HepG2 (cell line): ENCODE results near the gene PRKCB. TPM values are rescaled to one million over a fixed set of nuclear protein-coding genes. Genes with fewer than 3 reads are reported as not detected.

Source experiments
- CBFB ChIP-seq: sonication (generic); formaldehyde crosslinking; IDR thresholded peaks from 2 replicates; pipeline ENCODE4 v1.4.0; 2020; ENCODE audit warnings: missing genetic modification reagents
- CHCHD3 ChIP-seq: sonication (generic); formaldehyde crosslinking; IDR thresholded peaks from 2 replicates; pipeline ENCODE4 v1.8.0; 2022; ENCODE audit warnings: mild to moderate bottlenecking, missing genetic modification reagents, moderate library complexity
- GTF2F1 ChIP-seq: fragments of 150-350 bp; IDR thresholded peaks from 2 replicates; pipeline ENCODE4 v1.6.1; 2014; ENCODE audit warnings: low read length
- KDM5B ChIP-seq: sonication (generic); formaldehyde crosslinking; IDR thresholded peaks from 2 replicates; pipeline ENCODE4 v1.4.0; 2020; ENCODE audit warnings: missing genetic modification reagents, mild to moderate bottlenecking, borderline replicate concordance
- KDM6A ChIP-seq: IDR thresholded peaks from 2 replicates; pipeline ENCODE4 v1.6.1; 2016; ENCODE audit warnings: low read depth
- NFATC3 ChIP-seq: sonication (generic); formaldehyde crosslinking; IDR thresholded peaks from 2 replicates; pipeline ENCODE4 v1.5.1; 2020; ENCODE audit warnings: mild to moderate bottlenecking, missing genetic modification reagents
- TAF1 ChIP-seq: sonication (generic); formaldehyde crosslinking; IDR thresholded peaks from 2 replicates; pipeline ENCODE4 v1.4.0; 2020; ENCODE audit warnings: missing genetic modification reagents
- TBL1XR1 ChIP-seq: fragments of 150-350 bp; IDR thresholded peaks from 2 replicates; pipeline ENCODE4 v1.6.1; 2014; ENCODE audit warnings: borderline replicate concordance, low read length; ENCODE audit not compliant: partially characterized antibody
- ZFP1 ChIP-seq: IDR thresholded peaks from 2 replicates; pipeline ENCODE4 v1.6.1; 2016
- ZNF292 ChIP-seq: sonication (generic); formaldehyde crosslinking; IDR thresholded peaks from 2 replicates; pipeline ENCODE4 v1.8.1; 2022; ENCODE audit warnings: mild to moderate bottlenecking, low read depth, missing genetic modification reagents, borderline replicate concordance
- ZNF615 ChIP-seq: sonication (generic); formaldehyde crosslinking; IDR thresholded peaks from 2 replicates; pipeline ENCODE4 v1.5.0; 2020; ENCODE audit warnings: mild to moderate bottlenecking, missing genetic modification reagents, borderline replicate concordance
- polyA plus RNA-seq, 8 experiments: library from polyadenylated mRNA; depleted of rRNA in 3 of 8; stranded (reverse) in 7 of 8; unstranded in 1 of 8; fragments of >200 nt; fragmentation: Illumina TruSeq in 4 of 8; extraction: Trizol in 4 of 8; gene quantifications; 2 replicates each; pipeline versions ENCODE4 v1.2.1 to v1.2.3, GENCODE V29; 2011 to 2016; ENCODE audit warnings: low read depth in 4 of 8, missing spikeins in 1 of 8, mixed read lengths in 1 of 8; ENCODE audit not compliant: insufficient read depth in 1 of 8
- total RNA-seq, 5 experiments: library from RNA; depleted of rRNA; stranded (reverse); fragments of >200 nt; fragmentation: Illumina TruSeq; extraction: Trizol; gene quantifications; 2 replicates each; pipeline ENCODE4 v1.2.3, GENCODE V29; 2016; ENCODE audit warnings: low read depth in 1 of 5
- TF ChIP-seq, protein P1 (sequence below): sonication (generic); formaldehyde crosslinking; conservative IDR thresholded peaks from 2 replicates; pipeline ENCODE4 v1.5.0; 2020; ENCODE audit warnings: missing genetic modification reagents
- TF ChIP-seq, protein P2 (sequence below), 2 experiments: sonication (generic) in 1 of 2; formaldehyde crosslinking in 1 of 2; IDR thresholded peaks; 2 replicates each; pipeline versions ENCODE4 v1.5.1 to v1.6.1; 2011 to 2020; ENCODE audit warnings: borderline replicate concordance in 1 of 2, low read depth in 1 of 2, low read length in 1 of 2, mild to moderate bottlenecking in 1 of 2, missing genetic modification reagents in 1 of 2, moderate library complexity in 1 of 2
- TF ChIP-seq, protein P3 (sequence below): sonication (generic); formaldehyde crosslinking; IDR thresholded peaks from 2 replicates; pipeline ENCODE4 v1.4.0; 2020; ENCODE audit warnings: mild to moderate bottlenecking, missing genetic modification reagents

The PRKCB gene
- total and polyA plus RNA-seq, 2 of the 13 experiments (the other 11 are each of a cell fraction or from before 2014, with no cell fraction given) = 0.01 TPM; not detected in 1

DNA sequence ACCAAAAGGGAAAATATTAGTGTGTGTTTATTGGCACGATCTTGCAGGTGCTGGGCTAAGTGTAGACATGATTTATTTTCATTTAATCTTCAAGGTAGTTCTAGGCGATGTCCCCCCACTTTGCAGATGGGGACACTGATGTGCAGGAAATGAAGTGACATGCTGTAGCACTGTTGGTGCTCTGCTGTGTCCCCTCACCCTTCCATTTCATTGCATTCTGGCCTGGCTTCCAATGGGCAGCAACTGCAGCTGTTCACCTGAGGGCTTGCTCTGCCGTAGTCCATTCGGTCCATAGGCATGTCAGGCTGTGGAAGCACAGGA lies 123.9 kb downstream of the PRKCB start (continued):
- TF ChIP-seq NFATC3 = no peak
- no peak for TF ChIP-seq CBFB (CRISPR knock-in tag)
- no peak for TF ChIP-seq ZNF615 (CRISPR knock-in tag)
- TF ChIP-seq, protein P1, sequence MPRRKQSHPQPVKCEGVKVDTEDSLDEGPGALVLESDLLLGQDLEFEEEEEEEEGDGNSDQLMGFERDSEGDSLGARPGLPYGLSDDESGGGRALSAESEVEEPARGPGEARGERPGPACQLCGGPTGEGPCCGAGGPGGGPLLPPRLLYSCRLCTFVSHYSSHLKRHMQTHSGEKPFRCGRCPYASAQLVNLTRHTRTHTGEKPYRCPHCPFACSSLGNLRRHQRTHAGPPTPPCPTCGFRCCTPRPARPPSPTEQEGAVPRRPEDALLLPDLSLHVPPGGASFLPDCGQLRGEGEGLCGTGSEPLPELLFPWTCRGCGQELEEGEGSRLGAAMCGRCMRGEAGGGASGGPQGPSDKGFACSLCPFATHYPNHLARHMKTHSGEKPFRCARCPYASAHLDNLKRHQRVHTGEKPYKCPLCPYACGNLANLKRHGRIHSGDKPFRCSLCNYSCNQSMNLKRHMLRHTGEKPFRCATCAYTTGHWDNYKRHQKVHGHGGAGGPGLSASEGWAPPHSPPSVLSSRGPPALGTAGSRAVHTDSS (CRISPR knock-in tag) = no peak
- TF ChIP-seq TAF1 (CRISPR knock-in tag) = no peak
- TF ChIP-seq TBL1XR1 = no peak
- TF ChIP-seq ZFP1 = no peak
- TF ChIP-seq KDM5B (CRISPR knock-in tag) = no peak
- TF ChIP-seq CHCHD3 (CRISPR knock-in tag) = no peak
- no peak for TF ChIP-seq GTF2F1
- no peak for TF ChIP-seq KDM6A (CRISPR knock-in tag)
- TF ChIP-seq, protein P2, sequence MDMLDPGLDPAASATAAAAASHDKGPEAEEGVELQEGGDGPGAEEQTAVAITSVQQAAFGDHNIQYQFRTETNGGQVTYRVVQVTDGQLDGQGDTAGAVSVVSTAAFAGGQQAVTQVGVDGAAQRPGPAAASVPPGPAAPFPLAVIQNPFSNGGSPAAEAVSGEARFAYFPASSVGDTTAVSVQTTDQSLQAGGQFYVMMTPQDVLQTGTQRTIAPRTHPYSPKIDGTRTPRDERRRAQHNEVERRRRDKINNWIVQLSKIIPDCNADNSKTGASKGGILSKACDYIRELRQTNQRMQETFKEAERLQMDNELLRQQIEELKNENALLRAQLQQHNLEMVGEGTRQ (IDR thresholded peaks at IDR 0.05; ENCODE audit: low read depth, low read length) = no peak
- TF ChIP-seq, protein P2 (CRISPR knock-in tag; IDR thresholded peaks at IDR 0.05; ENCODE audit: borderline replicate concordance) = no peak
- TF ChIP-seq ZNF292 (CRISPR knock-in tag) = no peak
- TF ChIP-seq, protein P3, sequence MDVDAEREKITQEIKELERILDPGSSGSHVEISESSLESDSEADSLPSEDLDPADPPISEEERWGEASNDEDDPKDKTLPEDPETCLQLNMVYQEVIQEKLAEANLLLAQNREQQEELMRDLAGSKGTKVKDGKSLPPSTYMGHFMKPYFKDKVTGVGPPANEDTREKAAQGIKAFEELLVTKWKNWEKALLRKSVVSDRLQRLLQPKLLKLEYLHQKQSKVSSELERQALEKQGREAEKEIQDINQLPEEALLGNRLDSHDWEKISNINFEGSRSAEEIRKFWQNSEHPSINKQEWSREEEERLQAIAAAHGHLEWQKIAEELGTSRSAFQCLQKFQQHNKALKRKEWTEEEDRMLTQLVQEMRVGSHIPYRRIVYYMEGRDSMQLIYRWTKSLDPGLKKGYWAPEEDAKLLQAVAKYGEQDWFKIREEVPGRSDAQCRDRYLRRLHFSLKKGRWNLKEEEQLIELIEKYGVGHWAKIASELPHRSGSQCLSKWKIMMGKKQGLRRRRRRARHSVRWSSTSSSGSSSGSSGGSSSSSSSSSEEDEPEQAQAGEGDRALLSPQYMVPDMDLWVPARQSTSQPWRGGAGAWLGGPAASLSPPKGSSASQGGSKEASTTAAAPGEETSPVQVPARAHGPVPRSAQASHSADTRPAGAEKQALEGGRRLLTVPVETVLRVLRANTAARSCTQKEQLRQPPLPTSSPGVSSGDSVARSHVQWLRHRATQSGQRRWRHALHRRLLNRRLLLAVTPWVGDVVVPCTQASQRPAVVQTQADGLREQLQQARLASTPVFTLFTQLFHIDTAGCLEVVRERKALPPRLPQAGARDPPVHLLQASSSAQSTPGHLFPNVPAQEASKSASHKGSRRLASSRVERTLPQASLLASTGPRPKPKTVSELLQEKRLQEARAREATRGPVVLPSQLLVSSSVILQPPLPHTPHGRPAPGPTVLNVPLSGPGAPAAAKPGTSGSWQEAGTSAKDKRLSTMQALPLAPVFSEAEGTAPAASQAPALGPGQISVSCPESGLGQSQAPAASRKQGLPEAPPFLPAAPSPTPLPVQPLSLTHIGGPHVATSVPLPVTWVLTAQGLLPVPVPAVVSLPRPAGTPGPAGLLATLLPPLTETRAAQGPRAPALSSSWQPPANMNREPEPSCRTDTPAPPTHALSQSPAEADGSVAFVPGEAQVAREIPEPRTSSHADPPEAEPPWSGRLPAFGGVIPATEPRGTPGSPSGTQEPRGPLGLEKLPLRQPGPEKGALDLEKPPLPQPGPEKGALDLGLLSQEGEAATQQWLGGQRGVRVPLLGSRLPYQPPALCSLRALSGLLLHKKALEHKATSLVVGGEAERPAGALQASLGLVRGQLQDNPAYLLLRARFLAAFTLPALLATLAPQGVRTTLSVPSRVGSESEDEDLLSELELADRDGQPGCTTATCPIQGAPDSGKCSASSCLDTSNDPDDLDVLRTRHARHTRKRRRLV (CRISPR knock-in tag) = no peak
